ENCODE results near the gene ROCK2. TPM values are rescaled to one million over a fixed set of nuclear protein-coding genes. Genes with fewer than 3 reads are reported as not detected.
A peak's percentile ranks its signal among the peaks of the same experiment; 100 is the strongest.

The ROCK2 gene
- total RNA-seq, 2 donors from 2014 or later: 15.0 to 17.6 TPM

- no peak overlapping the region for H3K4me3 Mint-ChIP-seq
- H3K36me3 Mint-ChIP-seq (ENCODE audit: low read depth): no peaks in the 10 kb centered on the region
- H3K9me3 ChIP-seq (ENCODE audit: control insufficient read depth, low read length, poor library complexity, severe bottlenecking): no peaks in the 10 kb centered on the region
- H3K27me3 Mint-ChIP-seq: no peaks in the 10 kb centered on the region
- H3K27ac Mint-ChIP-seq: no peak overlapping the region
- DNase-seq (no peak), ATAC-seq (no peak)
- H3K4me1 Mint-ChIP-seq: peaks cover 14% of the 10 kb centered on the region
Observed at GRCh38 chr2:11304476-11304875, 40.0 kb downstream of the ROCK2 start.

GRCh38 chr2:11303290-11304013 lies 41.0 kb downstream of the ROCK2 start:
- Mint-ChIP-seq H3K4me1 (peaks cover 16% of the 10 kb centered on the region), H3K36me3 (ENCODE audit: low read depth) (no peaks in the 10 kb centered on the region), H3K27ac (no peak overlapping the region), H3K4me3 (no peak overlapping the region), H3K27me3 (no peaks in the 10 kb centered on the region)
- DNase-seq: no peak
- no peak for ATAC-seq
- no peaks in the 10 kb centered on the region for H3K9me3 ChIP-seq (ENCODE audit: control insufficient read depth, low read length, poor library complexity, severe bottlenecking)

- H3K27ac Mint-ChIP-seq: no peak overlapping the region
- no peak overlapping the region for H3K4me3 Mint-ChIP-seq
- no peaks in the 10 kb centered on the region for H3K36me3 Mint-ChIP-seq (ENCODE audit: low read depth)
- ATAC-seq (no peak), DNase-seq (no peak)
- H3K27me3 Mint-ChIP-seq: no peaks in the 10 kb centered on the region
- H3K4me1 Mint-ChIP-seq: peaks cover 10% of the 10 kb centered on the region
- no peaks in the 10 kb centered on the region for H3K9me3 ChIP-seq (ENCODE audit: control insufficient read depth, low read length, poor library complexity, severe bottlenecking)
Observed at GRCh38 chr2:11299439-11299838, 45.0 kb downstream of the ROCK2 start.

- ATAC-seq (no peak), DNase-seq (no peak)
- H3K27ac Mint-ChIP-seq: peak overlapping the region; percentile 29
- H3K4me3 Mint-ChIP-seq: no peak overlapping the region
- H3K4me1 Mint-ChIP-seq: peaks cover 10% of the 10 kb centered on the region
- no peaks in the 10 kb centered on the region for H3K36me3 Mint-ChIP-seq (ENCODE audit: low read depth)
- H3K9me3 ChIP-seq (ENCODE audit: control insufficient read depth, low read length, poor library complexity, severe bottlenecking): no peaks in the 10 kb centered on the region
- no peaks in the 10 kb centered on the region for H3K27me3 Mint-ChIP-seq
Observed at GRCh38 chr2:11298592-11298991, 45.8 kb downstream of the ROCK2 start.

- H3K9me3 ChIP-seq (ENCODE audit: control insufficient read depth, low read length, poor library complexity, severe bottlenecking): no peaks in the 10 kb centered on the region
- Mint-ChIP-seq H3K4me3 (no peak overlapping the region), H3K27me3 (no peaks in the 10 kb centered on the region), H3K27ac (no peak overlapping the region), H3K4me1 (peaks cover 15% of the 10 kb centered on the region), H3K36me3 (ENCODE audit: low read depth) (no peaks in the 10 kb centered on the region)
- DNase-seq (no peak), ATAC-seq (no peak)
Observed at GRCh38 chr2:11296401-11296800, 48.0 kb downstream of the ROCK2 start.

- no peaks in the 10 kb centered on the region for H3K27me3 Mint-ChIP-seq
- DNase-seq: no peak
- H3K4me1 Mint-ChIP-seq: peaks cover 18% of the 10 kb centered on the region
- H3K36me3 Mint-ChIP-seq (ENCODE audit: low read depth): no peaks in the 10 kb centered on the region
- no peak for ATAC-seq
- no peak overlapping the region for H3K27ac Mint-ChIP-seq
- no peak overlapping the region for H3K4me3 Mint-ChIP-seq
- H3K9me3 ChIP-seq (ENCODE audit: control insufficient read depth, low read length, poor library complexity, severe bottlenecking): no peaks in the 10 kb centered on the region
Observed at GRCh38 chr2:11292464-11293255, 51.8 kb downstream of the ROCK2 start.

- H3K27me3 Mint-ChIP-seq: no peaks in the 10 kb centered on the region
- no peaks in the 10 kb centered on the region for H3K9me3 ChIP-seq (ENCODE audit: control insufficient read depth, low read length, poor library complexity, severe bottlenecking)
- DNase-seq: no peak
- peaks cover 17% of the 10 kb centered on the region for H3K4me1 Mint-ChIP-seq
- H3K4me3 Mint-ChIP-seq: no peak overlapping the region
- H3K27ac Mint-ChIP-seq: no peak overlapping the region
- H3K36me3 Mint-ChIP-seq (ENCODE audit: low read depth): peaks cover 2% of the 10 kb centered on the region
- no peak for ATAC-seq
Observed at GRCh38 chr2:11290713-11291112, 53.7 kb downstream of the ROCK2 start.

GRCh38 chr2:11290211-11290610 lies 54.2 kb downstream of the ROCK2 start:
- ATAC-seq (no peak), DNase-seq (no peak)
- Mint-ChIP-seq H3K27me3 (no peaks in the 10 kb centered on the region), H3K27ac (peak overlapping the region; percentile 4), H3K4me3 (no peak overlapping the region), H3K36me3 (ENCODE audit: low read depth) (peaks cover 2% of the 10 kb centered on the region), H3K4me1 (peaks cover 17% of the 10 kb centered on the region)
- no peaks in the 10 kb centered on the region for H3K9me3 ChIP-seq (ENCODE audit: control insufficient read depth, low read length, poor library complexity, severe bottlenecking)

- peaks cover 6% of the 10 kb centered on the region for H3K36me3 Mint-ChIP-seq (ENCODE audit: low read depth)
- peaks cover 17% of the 10 kb centered on the region for H3K4me1 Mint-ChIP-seq
- ATAC-seq (no peak), DNase-seq (no peak)
- H3K4me3 Mint-ChIP-seq: no peak overlapping the region
- peak overlapping the region; percentile 47 for H3K27ac Mint-ChIP-seq
- no peaks in the 10 kb centered on the region for H3K27me3 Mint-ChIP-seq
- H3K9me3 ChIP-seq (ENCODE audit: control insufficient read depth, low read length, poor library complexity, severe bottlenecking): no peaks in the 10 kb centered on the region
Observed at GRCh38 chr2:11288431-11288830, 56.0 kb downstream of the ROCK2 start.

GRCh38 chr2:11286749-11287148 lies 57.7 kb downstream of the ROCK2 start:
- peaks cover 13% of the 10 kb centered on the region for H3K4me1 Mint-ChIP-seq
- no peak overlapping the region for H3K4me3 Mint-ChIP-seq
- no peaks in the 10 kb centered on the region for H3K27me3 Mint-ChIP-seq
- no peaks in the 10 kb centered on the region for H3K9me3 ChIP-seq (ENCODE audit: control insufficient read depth, low read length, poor library complexity, severe bottlenecking)
- H3K27ac Mint-ChIP-seq: no peak overlapping the region
- peaks cover 7% of the 10 kb centered on the region for H3K36me3 Mint-ChIP-seq (ENCODE audit: low read depth)
- DNase-seq (no peak), ATAC-seq (no peak)

GRCh38 chr2:11286323-11286722 lies 58.1 kb downstream of the ROCK2 start:
- H3K27me3 Mint-ChIP-seq: no peaks in the 10 kb centered on the region
- no peaks in the 10 kb centered on the region for H3K9me3 ChIP-seq (ENCODE audit: control insufficient read depth, low read length, poor library complexity, severe bottlenecking)
- DNase-seq: no peak
- H3K27ac Mint-ChIP-seq: no peak overlapping the region
- no peak for ATAC-seq
- peaks cover 16% of the 10 kb centered on the region for H3K4me1 Mint-ChIP-seq
- no peak overlapping the region for H3K4me3 Mint-ChIP-seq
- H3K36me3 Mint-ChIP-seq (ENCODE audit: low read depth): peaks cover 10% of the 10 kb centered on the region

- ATAC-seq: no peak
Observed at GRCh38 chr2:11285499-11285898, 58.9 kb downstream of the ROCK2 start.

GRCh38 chr2:11281186-11281585 lies 63.2 kb downstream of the ROCK2 start:
- ATAC-seq: no peak
- no peaks in the 10 kb centered on the region for H3K9me3 ChIP-seq (ENCODE audit: control insufficient read depth, low read length, poor library complexity, severe bottlenecking)
- Mint-ChIP-seq H3K4me3 (no peak overlapping the region), H3K27me3 (no peaks in the 10 kb centered on the region), H3K36me3 (ENCODE audit: low read depth) (peaks cover 13% of the 10 kb centered on the region), H3K4me1 (peaks cover 19% of the 10 kb centered on the region), H3K27ac (no peak overlapping the region)
- no peak for DNase-seq

More at GRCh38 chr2:11285499-11285898, 58.9 kb downstream of the ROCK2 start:
- peaks cover 18% of the 10 kb centered on the region for H3K4me1 Mint-ChIP-seq
- H3K27ac Mint-ChIP-seq: no peak overlapping the region
- no peak overlapping the region for H3K4me3 Mint-ChIP-seq
- H3K36me3 Mint-ChIP-seq (ENCODE audit: low read depth): peaks cover 10% of the 10 kb centered on the region
- DNase-seq: no peak
- H3K9me3 ChIP-seq (ENCODE audit: control insufficient read depth, low read length, poor library complexity, severe bottlenecking): no peaks in the 10 kb centered on the region
- H3K27me3 Mint-ChIP-seq: no peaks in the 10 kb centered on the region

Measured in T-helper 17 cell (primary cell).